Right kidney (tissue), 1 donor: ENCODE measurements around the gene KANSL1.
"Not testable (repeated sequence)": the region's sequence is repeated elsewhere in the genome, so short reads cannot be mapped to it uniquely, and the experiment has no call there.

Experiments
- DNase-seq: peaks from one replicate; pipeline ENCODE4 v3.0.0-alpha.2; 2016

KANSL1 gene

DNA sequence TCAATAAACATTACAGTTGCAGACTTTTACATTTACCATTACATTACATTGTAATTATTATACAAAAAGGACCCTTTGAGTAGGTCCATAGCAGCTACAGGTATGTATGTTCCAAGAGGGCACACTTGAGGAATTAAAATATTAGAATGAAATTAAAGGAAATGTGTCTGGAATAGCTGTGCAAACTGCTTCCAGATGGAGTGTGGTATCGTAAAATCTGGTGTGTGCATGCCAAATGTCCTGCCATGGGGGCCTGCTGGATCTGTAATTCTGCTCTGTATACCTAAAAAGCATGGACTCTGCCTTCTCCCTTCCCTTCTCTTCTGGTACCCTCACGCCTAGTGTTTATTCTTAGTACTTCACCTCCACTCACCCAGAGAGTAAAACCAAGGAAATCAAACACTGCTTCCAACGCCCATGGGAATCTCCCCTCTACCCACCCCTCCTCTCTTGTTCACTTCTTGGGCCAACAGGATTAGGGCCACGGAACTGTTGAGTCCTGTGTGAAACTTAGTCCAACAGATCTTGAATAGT lies 155.4 kb downstream of the KANSL1 start:
- DNase-seq, result no peak

GRCh38 chr17:46036491-46036890 lies 156.7 kb downstream of the KANSL1 start:
- DNase-seq, result no peak

GRCh38 chr17:46035112-46035818 lies 158.0 kb downstream of the KANSL1 start:
- DNase-seq, result no peak

GRCh38 chr17:46033392-46033791 lies 159.8 kb downstream of the KANSL1 start:
- no peak for DNase-seq

- no peak for DNase-seq
Measured at GRCh38 chr17:46032909-46033308, 160.3 kb downstream of the KANSL1 start.

GRCh38 chr17:46031920-46032319 lies 161.3 kb downstream of the KANSL1 start:
- no peak for DNase-seq

- DNase-seq, result no peak
Measured at GRCh38 chr17:46031440-46031839, 161.8 kb downstream of the KANSL1 start.

DNA sequence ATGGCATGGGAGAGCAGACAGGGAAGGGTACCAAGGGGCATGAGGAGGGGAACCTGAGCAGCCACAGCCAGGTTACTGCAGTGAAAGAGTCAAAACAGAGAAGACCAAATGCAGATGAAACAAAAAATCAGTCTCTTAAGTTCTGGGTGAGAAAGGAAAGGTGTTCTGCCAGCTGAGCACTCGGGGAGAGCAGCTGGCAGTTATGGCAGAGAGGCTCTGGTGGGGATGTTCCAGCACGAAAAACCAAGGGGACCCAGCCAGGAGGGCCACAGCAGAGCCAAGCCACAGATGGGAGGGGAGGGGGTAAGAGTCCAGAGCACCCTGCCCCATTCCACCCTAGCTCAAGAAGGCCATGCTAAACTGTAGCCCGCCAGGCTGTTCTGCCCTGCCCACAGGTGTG lies 162.5 kb downstream of the KANSL1 start:
- no peak for DNase-seq

GRCh38 chr17:46029627-46030026 lies 163.6 kb downstream of the KANSL1 start:
- DNase-seq, result no peak

- DNase-seq, result no peak
Measured at GRCh38 chr17:46028981-46029565, 164.2 kb downstream of the KANSL1 start.

DNA sequence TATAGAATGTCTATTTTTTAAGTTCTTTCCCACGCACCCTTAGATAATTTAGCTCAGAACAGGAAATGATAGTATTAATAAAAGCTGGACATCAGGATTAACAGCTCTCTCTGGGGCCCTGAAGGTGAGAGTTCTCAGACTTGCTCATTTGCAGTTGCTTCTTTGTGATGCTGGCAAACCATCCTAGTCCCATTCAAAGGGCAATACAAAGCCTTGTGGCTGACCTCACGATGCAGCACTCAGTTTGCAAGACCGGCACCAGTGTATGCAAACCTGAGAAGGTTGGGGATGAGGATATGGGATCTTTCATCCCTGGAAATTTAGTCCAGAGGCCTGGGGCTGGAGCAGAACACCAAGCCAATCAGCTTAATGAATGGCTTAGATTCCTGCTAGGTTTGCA lies 164.9 kb downstream of the KANSL1 start:
- DNase-seq, result no peak

GRCh38 chr17:46027976-46028325 lies 165.3 kb downstream of the KANSL1 start:
- DNase-seq, result no peak

- DNase-seq, result no peak
Measured at GRCh38 chr17:46027048-46027975, 165.9 kb downstream of the KANSL1 start.

- DNase-seq, result no peak
Measured at GRCh38 chr17:46026166-46027047, 166.8 kb downstream of the KANSL1 start.

DNA sequence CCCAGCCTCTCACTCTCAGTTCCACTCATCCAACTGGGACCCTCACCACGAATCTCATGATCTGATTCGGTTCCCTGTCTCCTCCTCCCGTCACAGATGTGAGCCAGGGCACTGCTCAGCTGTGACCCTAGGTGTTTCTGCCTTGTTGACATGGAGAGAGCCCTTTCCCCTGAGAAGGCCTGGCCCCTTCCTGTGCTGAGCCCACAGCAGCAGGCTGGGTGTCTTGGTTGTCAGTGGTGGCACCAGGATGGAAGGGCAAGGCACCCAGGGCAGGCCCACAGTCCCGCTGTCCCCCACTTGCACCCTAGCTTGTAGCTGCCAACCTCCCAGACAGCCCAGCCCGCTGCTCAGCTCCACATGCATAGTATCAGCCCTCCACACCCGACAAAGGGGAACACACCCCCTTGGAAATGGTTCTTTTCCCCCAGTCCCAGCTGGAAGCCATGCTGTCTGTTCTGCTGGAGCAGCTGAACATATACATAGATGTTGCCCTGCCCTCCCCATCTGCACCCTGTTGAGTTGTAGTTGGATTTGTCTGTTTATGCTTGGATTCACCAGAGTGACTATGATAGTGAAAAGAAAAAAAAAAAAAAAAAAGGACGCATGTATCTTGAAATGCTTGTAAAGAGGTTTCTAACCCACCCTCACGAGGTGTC lies 167.6 kb downstream of the KANSL1 start:
- DNase-seq, result no peak

DNA sequence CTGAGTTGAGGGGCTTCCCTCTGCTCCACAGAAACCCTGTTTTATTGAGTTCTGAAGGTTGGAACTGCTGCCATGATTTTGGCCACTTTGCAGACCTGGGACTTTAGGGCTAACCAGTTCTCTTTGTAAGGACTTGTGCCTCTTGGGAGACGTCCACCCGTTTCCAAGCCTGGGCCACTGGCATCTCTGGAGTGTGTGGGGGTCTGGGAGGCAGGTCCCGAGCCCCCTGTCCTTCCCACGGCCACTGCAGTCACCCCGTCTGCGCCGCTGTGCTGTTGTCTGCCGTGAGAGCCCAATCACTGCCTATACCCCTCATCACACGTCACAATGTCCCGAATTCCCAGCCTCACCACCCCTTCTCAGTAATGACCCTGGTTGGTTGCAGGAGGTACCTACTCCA lies 168.2 kb downstream of the KANSL1 start:
- no peak for DNase-seq

DNA sequence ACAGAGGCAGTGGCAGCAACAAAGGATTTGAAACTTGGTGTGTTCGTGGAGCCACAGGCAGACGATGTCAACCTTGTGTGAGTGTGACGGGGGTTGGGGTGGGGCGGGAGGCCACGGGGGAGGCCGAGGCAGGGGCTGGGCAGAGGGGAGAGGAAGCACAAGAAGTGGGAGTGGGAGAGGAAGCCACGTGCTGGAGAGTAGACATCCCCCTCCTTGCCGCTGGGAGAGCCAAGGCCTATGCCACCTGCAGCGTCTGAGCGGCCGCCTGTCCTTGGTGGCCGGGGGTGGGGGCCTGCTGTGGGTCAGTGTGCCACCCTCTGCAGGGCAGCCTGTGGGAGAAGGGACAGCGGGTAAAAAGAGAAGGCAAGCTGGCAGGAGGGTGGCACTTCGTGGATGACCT lies 168.6 kb downstream of the KANSL1 start:
- DNase-seq, result no peak

GRCh38 chr17:46023783-46024388 lies 169.3 kb downstream of the KANSL1 start:
- no peak for DNase-seq

GRCh38 chr17:46023366-46023765 lies 169.9 kb downstream of the KANSL1 start:
- DNase-seq, result not testable (repeated sequence)

DNA sequence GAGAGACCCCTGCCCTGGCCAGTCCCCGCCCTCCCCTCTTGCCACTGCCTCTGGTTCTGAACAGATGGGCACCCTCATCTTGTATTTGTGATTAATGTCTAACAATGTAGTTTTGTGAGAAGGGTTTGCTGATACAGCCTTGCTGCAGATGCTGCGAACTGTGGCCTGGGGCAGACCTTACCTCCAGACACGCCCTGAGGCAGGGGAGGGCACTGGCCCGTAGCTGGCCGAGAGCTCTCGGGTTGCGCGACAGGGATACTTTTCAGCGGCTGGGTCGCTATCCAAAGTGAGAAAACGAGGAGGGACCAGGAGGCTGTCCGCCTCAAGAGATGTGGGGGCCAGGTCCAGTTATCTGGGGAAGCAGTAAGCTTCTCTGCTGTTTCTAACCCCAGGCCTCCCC lies 172.2 kb downstream of the KANSL1 start:
- no peak for DNase-seq
